ENCODE data around the gene HNRNPA1L2.

DNA sequence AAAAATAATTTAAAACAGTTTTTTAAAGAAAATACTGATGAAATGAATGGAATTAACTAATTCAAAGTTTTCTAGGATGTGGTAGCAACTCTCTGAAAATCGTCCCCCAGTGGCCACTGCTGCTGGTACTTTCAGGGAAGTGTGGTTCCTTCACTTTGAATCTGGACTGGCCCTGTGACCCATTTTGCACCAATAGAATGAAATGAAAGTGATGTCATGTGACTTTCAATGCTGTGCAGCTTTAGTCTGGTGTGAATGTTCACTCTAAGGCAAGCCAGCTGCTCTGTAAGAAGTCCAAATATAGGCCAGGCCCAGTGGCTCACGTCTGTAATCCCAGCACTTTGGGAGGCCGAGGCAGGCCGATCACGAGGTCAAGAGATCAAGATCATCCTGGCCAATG, 26.4 kb upstream of the HNRNPA1L2 start:
- TF ChIP-seq FOXM1 (IDR thresholded peaks at IDR 0.05; ENCODE audit: low read depth) (no peak), EP300 (IDR thresholded peaks at IDR 0.05; ENCODE audit: borderline replicate concordance in 1 of 2, low read depth in 1 of 2, low read length in 1 of 2) (no peak)
- TF ChIP-seq, protein P1, sequence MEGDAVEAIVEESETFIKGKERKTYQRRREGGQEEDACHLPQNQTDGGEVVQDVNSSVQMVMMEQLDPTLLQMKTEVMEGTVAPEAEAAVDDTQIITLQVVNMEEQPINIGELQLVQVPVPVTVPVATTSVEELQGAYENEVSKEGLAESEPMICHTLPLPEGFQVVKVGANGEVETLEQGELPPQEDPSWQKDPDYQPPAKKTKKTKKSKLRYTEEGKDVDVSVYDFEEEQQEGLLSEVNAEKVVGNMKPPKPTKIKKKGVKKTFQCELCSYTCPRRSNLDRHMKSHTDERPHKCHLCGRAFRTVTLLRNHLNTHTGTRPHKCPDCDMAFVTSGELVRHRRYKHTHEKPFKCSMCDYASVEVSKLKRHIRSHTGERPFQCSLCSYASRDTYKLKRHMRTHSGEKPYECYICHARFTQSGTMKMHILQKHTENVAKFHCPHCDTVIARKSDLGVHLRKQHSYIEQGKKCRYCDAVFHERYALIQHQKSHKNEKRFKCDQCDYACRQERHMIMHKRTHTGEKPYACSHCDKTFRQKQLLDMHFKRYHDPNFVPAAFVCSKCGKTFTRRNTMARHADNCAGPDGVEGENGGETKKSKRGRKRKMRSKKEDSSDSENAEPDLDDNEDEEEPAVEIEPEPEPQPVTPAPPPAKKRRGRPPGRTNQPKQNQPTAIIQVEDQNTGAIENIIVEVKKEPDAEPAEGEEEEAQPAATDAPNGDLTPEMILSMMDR (IDR thresholded peaks at IDR 0.05), result no peak
- TF ChIP-seq, protein P2, sequence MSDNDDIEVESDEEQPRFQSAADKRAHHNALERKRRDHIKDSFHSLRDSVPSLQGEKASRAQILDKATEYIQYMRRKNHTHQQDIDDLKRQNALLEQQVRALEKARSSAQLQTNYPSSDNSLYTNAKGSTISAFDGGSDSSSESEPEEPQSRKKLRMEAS (IDR thresholded peaks at IDR 0.05; ENCODE audit: low read depth), result no peak
